Measurements from ENCODE around the gene DCK.
"Not testable (repeated sequence)": the region's sequence is repeated elsewhere in the genome, so short reads cannot be mapped to it uniquely, and the experiment has no call there.

DCK gene

DNA sequence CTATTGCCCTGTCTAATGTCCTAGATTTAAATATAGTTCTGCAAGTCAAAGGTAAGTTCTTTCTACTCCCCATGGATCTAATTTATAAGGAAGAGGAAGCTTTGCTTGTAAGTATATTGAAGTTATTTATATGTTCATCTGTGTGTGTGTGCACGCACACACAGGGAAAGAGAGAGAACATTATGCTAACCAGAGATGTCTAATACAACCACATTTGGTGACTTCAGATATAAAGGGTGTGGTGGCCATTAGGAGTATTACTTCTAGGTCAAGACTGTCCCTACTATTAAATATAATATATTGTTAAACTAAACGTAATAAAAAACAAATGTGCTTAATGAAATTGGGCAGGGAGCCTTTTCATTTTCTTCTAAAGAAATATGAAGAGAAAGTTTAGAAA is 4.1 kb downstream of the DCK start:
- no peak overlapping the region for H3K4me3 ChIP-seq (IDR thresholded peaks at IDR 0.05; ENCODE audit: insufficient read depth, low read depth, low read length)
- no peaks in the 10 kb centered on the region for H3K27me3 ChIP-seq (ENCODE audit: insufficient read depth, low read depth)
- TF ChIP-seq, protein P1, sequence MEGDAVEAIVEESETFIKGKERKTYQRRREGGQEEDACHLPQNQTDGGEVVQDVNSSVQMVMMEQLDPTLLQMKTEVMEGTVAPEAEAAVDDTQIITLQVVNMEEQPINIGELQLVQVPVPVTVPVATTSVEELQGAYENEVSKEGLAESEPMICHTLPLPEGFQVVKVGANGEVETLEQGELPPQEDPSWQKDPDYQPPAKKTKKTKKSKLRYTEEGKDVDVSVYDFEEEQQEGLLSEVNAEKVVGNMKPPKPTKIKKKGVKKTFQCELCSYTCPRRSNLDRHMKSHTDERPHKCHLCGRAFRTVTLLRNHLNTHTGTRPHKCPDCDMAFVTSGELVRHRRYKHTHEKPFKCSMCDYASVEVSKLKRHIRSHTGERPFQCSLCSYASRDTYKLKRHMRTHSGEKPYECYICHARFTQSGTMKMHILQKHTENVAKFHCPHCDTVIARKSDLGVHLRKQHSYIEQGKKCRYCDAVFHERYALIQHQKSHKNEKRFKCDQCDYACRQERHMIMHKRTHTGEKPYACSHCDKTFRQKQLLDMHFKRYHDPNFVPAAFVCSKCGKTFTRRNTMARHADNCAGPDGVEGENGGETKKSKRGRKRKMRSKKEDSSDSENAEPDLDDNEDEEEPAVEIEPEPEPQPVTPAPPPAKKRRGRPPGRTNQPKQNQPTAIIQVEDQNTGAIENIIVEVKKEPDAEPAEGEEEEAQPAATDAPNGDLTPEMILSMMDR (conservative IDR thresholded peaks at IDR 0.05; ENCODE audit: low read depth, low read length), result no peak
- H3K4me2 ChIP-seq, result peak overlapping the region; percentile 26; the same call in 1 of the 2 replicates
- no peak overlapping the region for H3K27ac ChIP-seq
- peaks cover 43% of the 10 kb centered on the region for H3K4me1 ChIP-seq (ENCODE audit: low read depth, poor library complexity, severe bottlenecking)
- no peaks in the 10 kb centered on the region for H4K20me1 ChIP-seq (ENCODE audit: insufficient read depth)
- H3K36me3 ChIP-seq (ENCODE audit: insufficient read depth), result peaks cover 4% of the 10 kb centered on the region; the same call in 1 of the 2 replicates
- H2AFZ ChIP-seq (ENCODE audit: low read depth), result no peak overlapping the region
- H3K9ac ChIP-seq, result no peak overlapping the region
- peaks cover 66% of the 10 kb centered on the region for H3K79me2 ChIP-seq (ENCODE audit: insufficient read depth, low read depth)

DNA sequence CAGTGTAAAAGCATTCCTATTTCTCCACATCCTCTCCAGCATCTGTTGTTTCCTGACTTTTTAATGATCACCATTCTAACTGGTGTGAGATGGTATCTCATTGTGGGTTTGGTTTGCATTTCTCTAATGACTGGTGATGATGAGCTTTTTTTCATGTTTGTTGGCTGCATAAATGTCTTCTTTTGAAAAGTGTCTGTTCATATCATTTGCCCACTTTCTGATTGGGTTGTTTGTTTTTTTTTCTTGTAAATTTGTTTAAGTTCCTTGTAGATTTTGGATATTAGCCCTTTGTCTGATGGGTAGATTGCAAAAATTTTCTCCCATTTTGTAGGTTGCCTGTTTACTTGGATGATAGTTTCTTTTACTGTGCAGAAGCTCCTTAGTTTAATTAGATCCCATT is 6.2 kb downstream of the DCK start:
- H3K27me3 ChIP-seq (ENCODE audit: insufficient read depth, low read depth); H3K4me3 ChIP-seq (IDR thresholded peaks at IDR 0.05; ENCODE audit: insufficient read depth, low read depth, low read length); H3K27ac ChIP-seq; H3K36me3 ChIP-seq (ENCODE audit: insufficient read depth); H3K9ac ChIP-seq; H4K20me1 ChIP-seq (ENCODE audit: insufficient read depth); H2AFZ ChIP-seq (ENCODE audit: low read depth); H3K4me2 ChIP-seq: not testable (repeated sequence)
- H3K79me2 ChIP-seq (ENCODE audit: insufficient read depth, low read depth), result peaks cover 75% of the 10 kb centered on the region
- H3K4me1 ChIP-seq (ENCODE audit: low read depth, poor library complexity, severe bottlenecking), result peaks cover 56% of the 10 kb centered on the region

DNA sequence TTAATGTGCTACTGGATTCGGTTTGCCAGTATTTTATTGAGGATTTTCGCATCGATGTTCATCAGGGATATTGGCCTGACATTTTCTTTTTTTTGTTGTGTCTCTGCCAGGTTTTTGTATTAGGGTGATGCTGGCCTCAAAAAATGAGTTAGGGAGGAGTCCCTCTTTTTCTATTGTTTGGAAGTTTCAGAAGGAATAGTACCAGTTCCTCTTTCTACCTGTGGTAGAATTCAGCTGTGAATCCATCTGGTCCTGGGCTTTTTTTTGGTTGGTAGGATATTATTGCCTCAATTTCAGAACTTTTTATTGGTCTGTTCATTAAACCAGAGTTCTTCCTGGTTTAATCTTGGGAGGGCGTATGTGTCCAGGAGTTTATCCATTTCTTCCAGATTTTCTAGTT is 7.9 kb downstream of the DCK start:
- Histone ChIP-seq H3K4me1 (ENCODE audit: low read depth, poor library complexity, severe bottlenecking) (peaks cover 54% of the 10 kb centered on the region), H3K79me2 (ENCODE audit: insufficient read depth, low read depth) (peaks cover 58% of the 10 kb centered on the region)
- not testable (repeated sequence) for H3K27me3 ChIP-seq (ENCODE audit: insufficient read depth, low read depth); H3K4me2 ChIP-seq; H3K4me3 ChIP-seq (IDR thresholded peaks at IDR 0.05; ENCODE audit: insufficient read depth, low read depth, low read length); H4K20me1 ChIP-seq (ENCODE audit: insufficient read depth); H3K36me3 ChIP-seq (ENCODE audit: insufficient read depth); H3K27ac ChIP-seq; H3K9ac ChIP-seq; H2AFZ ChIP-seq (ENCODE audit: low read depth)

DNA sequence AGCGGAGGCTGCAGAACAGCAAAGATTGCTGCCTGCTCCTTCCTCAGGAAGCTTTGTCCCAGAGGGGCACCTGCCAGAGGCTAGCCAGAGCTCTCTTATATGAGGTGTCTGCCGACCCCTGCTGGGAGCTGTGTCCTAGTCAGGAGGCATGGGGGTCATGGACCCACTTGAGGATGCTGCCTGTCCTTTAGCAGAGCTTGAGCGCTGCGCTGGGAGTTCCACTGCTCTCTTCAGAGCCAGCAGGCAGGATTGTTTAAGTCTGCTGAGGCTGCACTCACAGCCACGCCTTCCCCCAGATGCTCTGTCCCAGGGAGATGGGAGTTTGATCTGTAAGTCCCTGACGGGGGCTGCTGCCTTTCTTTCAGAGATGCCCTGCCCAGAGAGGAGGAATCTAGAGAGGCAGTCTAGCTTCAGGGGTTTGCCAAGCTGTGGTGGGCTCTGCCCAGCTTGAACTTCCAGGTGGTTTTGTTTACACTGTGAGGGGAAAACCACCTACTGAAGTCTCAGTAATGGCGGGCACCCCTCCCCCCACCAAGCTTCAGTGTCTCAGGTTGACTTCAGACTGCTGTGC is 10.9 kb downstream of the DCK start:
- no peak overlapping the region; the same call in 1 of the 2 replicates for H2AFZ ChIP-seq (ENCODE audit: low read depth)
- TF ChIP-seq, protein P1 (conservative IDR thresholded peaks at IDR 0.05; ENCODE audit: low read depth, low read length), result no peak
- H3K4me1 ChIP-seq (ENCODE audit: low read depth, poor library complexity, severe bottlenecking), result peaks cover 61% of the 10 kb centered on the region
- peaks cover 58% of the 10 kb centered on the region for H3K79me2 ChIP-seq (ENCODE audit: insufficient read depth, low read depth)
- H3K36me3 ChIP-seq (ENCODE audit: insufficient read depth), result no peaks in the 10 kb centered on the region
- H3K27ac ChIP-seq, result peak overlapping the region; percentile 55
- peak overlapping the region; percentile 5; the same call in 1 of the 2 replicates for H3K9ac ChIP-seq
- H3K4me3 ChIP-seq (IDR thresholded peaks at IDR 0.05; ENCODE audit: insufficient read depth, low read depth, low read length), result peak overlapping the region; percentile 66
- H3K4me2 ChIP-seq, result peak overlapping the region; percentile 71
- H3K27me3 ChIP-seq (ENCODE audit: insufficient read depth, low read depth), result no peaks in the 10 kb centered on the region
- H4K20me1 ChIP-seq (ENCODE audit: insufficient read depth), result no peaks in the 10 kb centered on the region

DNA sequence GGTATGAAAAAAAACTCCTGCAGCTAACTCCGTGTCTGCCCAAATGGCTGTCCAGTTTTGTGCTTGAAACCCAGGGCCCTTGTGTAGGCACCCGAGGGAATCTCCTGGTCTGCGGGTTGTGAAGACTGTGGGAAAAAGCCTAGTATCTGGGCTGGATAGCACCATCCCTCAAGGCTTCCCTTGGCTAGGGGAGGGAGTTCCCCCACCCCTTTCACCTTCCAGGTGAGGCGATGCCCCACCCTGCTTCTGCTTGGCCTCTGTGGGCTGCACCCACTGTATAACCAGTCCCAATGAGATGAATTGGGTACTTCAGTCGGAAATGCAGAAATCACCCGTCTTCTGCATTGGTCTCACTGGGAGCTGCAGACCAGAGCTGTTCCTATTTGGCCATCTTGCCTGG is 11.6 kb downstream of the DCK start:
- H3K36me3 ChIP-seq (ENCODE audit: insufficient read depth); H2AFZ ChIP-seq (ENCODE audit: low read depth); H3K27me3 ChIP-seq (ENCODE audit: insufficient read depth, low read depth); H4K20me1 ChIP-seq (ENCODE audit: insufficient read depth): not testable (repeated sequence)
- H3K4me2 ChIP-seq, result peak overlapping the region; percentile 71
- H3K4me3 ChIP-seq (IDR thresholded peaks at IDR 0.05; ENCODE audit: insufficient read depth, low read depth, low read length), result peak overlapping the region; percentile 10
- peaks cover 58% of the 10 kb centered on the region for H3K79me2 ChIP-seq (ENCODE audit: insufficient read depth, low read depth)
- peak overlapping the region; percentile 55 for H3K27ac ChIP-seq
- H3K4me1 ChIP-seq (ENCODE audit: low read depth, poor library complexity, severe bottlenecking), result peaks cover 67% of the 10 kb centered on the region
- H3K9ac ChIP-seq, result peak overlapping the region; percentile 5; the same call in 1 of the 2 replicates

Measured in KMS-11 (cell line).